HG02763 (cell line): Measurements from ENCODE around the gene LMO7.

Experiments
- ATAC-seq: cut with Tn5 transposase; IDR thresholded peaks from one replicate; pipeline ENCODE4 v1.9.1; 2021; ENCODE audit warnings: mild to moderate bottlenecking, moderate library complexity; ENCODE audit not compliant: unreplicated experiment

Gene LMO7

GRCh38 chr13:75831389-75831788 is 195.3 kb downstream of the LMO7 start:
- ATAC-seq: no peak

DNA sequence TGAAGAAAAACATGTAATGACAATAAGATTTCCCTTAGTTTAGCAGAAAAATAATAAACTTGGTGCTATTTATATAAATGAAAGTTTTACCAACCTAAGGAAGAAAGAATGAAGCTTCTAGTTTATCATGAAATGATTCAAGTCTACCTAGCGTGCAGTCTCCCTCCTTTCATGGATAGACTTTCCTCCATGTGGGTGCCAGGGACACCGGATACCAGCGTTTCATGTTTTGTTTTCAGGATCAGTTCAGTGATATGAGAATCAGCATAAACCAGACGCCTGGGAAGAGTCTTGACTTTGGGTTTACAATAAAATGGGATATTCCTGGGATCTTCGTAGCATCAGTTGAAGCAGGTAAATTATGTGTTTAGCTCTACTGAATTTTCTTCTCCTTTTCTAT is 196.7 kb downstream of the LMO7 start:
- ATAC-seq: no peak

- no peak for ATAC-seq
These were observed 200.3 kb downstream of the LMO7 start for GRCh38 chr13:75836441-75836840.

DNA sequence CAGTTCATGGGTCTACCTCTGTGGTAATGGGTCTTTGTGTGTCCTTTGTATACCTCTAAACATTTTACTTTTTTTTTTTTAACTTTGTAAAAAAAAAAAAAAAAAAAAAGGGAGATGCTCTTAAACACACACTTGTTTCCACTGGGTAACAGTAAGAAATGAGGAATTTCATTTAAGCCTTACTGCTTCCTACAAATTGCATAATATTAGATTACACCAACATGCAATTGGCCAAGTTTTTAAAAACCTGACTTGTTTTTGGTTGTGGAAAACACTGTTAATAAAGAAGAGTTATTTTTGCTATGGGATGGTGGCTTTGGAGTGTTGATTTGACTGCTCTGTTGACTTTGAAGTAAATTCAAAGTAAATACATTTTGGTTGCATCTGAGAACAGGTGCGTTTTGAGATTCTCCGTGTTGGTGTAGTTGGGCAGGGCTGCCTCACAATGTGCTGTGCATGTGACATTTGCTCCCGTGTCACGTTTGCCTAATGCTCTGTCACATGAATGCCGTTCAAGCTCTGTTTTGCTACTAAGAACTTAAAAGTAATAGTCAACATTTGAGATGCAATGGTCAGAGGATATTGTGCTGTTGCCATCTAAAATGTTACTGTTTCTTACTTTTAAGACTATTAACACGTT is 202.4 kb downstream of the LMO7 start:
- no peak for ATAC-seq

GRCh38 chr13:75839406-75839805 is 203.3 kb downstream of the LMO7 start:
- no peak for ATAC-seq

DNA sequence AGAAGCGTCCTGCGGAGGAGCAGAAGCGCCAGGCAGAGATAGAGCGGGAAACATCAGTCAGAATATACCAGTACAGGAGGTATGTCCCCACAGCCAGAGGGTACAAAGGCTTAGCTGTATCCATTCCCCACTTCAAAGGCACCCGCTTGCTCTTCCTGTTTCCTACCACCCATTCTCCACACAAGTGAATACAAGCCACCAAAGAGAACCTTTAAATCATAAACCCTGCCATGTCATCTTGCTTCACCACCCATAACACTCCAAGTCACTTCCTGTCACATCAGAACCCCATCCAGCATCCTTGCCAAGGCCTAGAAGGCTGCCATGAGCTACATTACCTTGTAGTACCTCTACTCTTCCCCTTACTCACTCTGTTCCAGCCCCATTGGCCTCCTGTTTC is 205.8 kb downstream of the LMO7 start:
- ATAC-seq: no peak

- no peak for ATAC-seq
These were observed 206.9 kb downstream of the LMO7 start for GRCh38 chr13:75843074-75843473.

- no peak for ATAC-seq
These were observed 207.9 kb downstream of the LMO7 start for GRCh38 chr13:75843991-75844390.

GRCh38 chr13:75847588-75847987 is 211.5 kb downstream of the LMO7 start:
- no peak for ATAC-seq

DNA sequence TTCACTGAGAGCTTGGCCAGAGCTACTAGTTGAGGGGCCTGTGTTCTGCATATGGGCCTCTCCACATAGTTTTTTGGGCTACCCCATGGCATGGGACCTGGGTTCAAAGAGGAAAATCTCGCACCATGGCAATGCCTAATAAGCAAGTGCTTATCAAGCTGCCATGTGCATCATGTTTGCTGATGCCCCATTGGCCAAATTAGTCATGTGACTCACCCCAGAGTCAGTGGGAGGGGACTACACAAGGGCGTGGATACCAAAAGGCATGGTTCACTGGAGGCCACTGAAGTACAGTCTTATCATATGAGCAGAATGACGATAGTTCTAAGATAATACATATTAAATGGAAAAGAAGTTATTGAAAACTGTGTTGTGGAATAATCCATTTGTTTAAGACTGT is 214.8 kb downstream of the LMO7 start:
- no peak for ATAC-seq

DNA sequence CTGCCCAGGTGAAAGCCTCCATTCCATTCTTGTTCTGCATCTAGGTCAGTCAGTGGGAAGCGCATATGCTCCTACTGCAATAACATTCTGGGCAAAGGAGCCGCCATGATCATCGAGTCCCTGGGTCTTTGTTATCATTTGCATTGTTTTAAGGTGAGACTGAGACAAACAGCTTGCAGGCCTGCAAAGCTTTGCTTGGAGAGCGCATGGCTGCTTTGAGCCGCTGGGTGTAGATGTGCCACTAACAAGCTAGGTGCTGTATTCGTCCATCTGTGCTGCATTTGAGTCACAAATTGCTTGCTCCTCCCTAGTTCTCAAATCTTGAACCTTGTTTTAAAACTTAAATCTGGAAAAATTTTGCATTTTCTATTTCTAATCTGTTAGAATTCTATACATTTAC is 219.1 kb downstream of the LMO7 start:
- ATAC-seq: no peak

- ATAC-seq: no peak
These were observed 219.7 kb downstream of the LMO7 start for GRCh38 chr13:75855847-75856246.

GRCh38 chr13:75857291-75857690 is 221.2 kb downstream of the LMO7 start:
- no peak for ATAC-seq

DNA sequence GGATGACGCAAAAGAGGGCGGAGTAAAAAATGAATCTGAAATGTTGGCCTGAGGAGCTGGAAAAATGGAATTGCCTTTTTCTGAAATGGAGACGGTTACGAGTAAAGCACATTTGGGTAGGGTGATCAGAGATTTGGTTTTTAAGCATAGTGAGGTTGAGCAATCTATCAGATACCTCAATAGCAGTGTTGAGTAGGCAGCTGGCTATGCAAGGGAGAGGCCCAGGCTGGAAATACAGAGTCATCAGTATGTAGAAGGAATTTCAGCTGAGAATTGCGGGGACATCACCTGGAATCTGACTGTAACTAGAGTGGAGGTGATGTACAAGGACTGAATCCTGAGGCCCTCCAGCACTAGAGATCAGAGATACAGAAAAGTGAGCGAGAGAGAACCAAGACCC is 224.8 kb downstream of the LMO7 start:
- ATAC-seq: no peak

- no peak for ATAC-seq
These were observed 225.7 kb downstream of the LMO7 start for GRCh38 chr13:75861786-75862185.

- no peak for ATAC-seq
These were observed 228.6 kb downstream of the LMO7 start for GRCh38 chr13:75864718-75865117.

DNA sequence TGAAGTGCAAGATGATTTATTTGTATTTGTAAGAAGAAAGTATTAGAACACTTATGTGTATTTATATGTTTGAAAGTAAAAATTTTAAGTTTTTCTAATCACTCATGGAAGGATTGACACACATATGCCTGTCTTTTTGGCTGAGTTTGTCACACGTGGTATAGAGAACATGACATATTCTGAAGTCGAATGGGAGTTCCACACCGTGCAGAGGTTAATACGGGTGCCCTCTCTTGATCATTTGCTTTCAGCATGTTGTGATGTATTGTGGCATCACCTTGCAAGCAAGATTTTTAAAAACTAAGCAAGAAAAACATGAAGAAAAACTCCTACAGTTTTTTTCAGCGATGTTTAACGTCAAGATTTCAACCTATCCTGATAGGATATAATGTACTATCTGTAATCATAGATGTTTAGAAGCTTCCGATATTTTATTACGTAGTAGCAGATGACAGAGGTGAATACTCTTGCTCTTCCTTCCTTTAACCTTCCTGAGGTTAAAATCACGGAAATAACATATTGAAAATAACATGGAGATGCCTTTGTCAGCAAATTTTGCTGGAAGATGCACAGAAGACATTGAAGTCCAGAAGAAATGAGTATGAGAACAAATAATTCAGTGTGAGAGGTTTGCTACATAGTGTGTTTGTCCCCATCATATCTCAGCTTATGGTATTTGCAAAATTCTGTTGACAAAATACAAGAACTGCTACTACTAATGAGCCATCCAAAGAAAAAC is 231.4 kb downstream of the LMO7 start:
- ATAC-seq: no peak

DNA sequence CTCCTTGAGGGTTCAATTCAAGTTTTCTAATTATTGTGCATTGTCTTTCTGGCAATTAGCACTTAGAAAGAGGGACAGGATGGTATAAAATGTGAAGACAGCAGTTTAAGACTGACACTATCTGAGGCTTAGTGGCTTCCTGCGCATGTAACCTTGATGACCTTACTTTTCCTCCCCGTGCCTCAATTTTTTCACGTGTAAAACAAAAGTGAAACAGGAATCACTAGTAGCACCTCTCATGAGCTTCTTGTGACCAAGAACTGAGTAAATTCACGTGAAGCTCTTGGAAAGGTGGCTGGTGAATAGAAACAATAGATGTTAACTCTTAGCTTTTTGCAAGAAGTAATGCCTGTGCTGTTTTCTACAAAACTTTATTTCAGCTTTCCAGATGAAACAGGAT is 233.9 kb downstream of the LMO7 start:
- ATAC-seq: no peak

GRCh38 chr13:75870397-75870903 is 234.3 kb downstream of the LMO7 start:
- no peak for ATAC-seq

DNA sequence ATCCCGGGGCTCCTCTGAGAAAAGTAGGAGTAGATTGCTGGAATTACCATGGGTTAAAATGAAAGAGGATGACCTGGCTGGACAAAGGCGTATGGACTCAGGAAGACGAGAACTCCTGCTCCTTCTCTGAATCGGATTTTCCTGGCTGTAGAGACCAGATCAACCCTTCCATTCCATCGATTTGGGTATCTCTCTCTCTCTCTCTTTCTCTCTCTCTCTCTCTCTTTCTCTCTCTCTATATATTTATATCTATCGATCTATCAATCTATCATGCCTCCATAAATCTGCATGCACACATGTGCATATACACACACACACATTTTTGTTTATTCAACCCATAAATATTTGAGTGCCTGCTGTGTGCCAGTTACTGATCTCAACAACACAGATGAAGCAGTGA is 234.9 kb downstream of the LMO7 start:
- no peak for ATAC-seq

DNA sequence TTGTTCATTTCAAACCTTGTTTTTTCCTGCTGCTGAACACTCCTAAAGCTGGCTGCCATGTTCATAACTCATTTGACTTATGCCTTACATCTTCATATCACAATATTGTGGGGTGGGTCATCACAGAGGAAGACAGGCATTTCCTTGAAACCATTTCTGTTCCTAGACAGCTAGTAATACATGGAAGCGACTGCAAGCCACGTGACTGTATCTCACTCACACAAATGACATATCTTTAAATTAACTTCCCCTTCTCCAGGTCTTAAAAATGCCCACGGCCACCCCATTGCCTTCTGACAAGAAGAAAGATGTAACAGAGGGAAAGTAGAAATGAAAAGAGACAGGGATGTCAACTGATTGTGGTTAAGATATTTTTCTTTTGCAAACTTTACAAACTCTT is 236.8 kb downstream of the LMO7 start:
- ATAC-seq: no peak

- ATAC-seq: no peak
These were observed 237.4 kb downstream of the LMO7 start for GRCh38 chr13:75873494-75873893.

DNA sequence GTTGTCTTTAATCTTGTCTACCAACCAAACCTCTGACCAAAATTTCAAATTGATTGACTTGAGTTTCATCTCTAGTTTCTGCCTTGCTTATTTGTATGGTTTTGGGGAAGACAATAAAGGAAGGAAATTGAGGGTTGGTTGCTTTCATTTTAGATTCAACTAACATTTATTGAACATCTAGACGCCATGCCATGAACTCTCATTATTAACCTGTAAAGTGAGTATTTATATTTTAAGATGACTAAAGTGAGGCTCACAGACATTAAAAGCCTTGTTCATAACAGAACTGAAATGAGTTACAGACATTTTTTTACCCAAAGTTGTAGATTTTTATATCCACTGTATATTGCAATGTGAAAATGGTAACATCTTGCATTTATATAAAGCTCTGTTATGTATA is 239.3 kb downstream of the LMO7 start:
- no peak for ATAC-seq
